ENCODE results near the gene OAS1.

OAS1 gene

DNA sequence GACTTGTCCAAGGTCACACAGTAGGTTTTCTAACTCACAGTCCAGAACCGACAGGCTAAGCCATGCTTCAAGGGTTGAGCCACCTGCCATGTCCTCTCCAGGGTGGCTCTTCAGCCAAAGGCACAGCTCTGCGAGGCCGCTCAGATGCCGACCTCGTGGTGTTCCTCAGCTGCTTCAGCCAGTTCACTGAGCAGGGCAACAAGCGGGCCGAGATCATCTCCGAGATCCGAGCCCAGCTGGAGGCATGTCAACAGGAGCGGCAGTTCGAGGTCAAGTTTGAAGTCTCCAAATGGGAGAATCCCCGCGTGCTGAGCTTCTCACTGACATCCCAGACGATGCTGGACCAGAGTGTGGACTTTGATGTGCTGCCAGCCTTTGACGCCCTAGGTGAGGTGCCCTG is 58.9 kb downstream of the OAS1 start:
- no peak for DNase-seq (ENCODE audit: low read depth in 2 of 2)

GRCh38 chr12:112967306-112967705 is 60.5 kb downstream of the OAS1 start:
- DNase-seq (ENCODE audit: low read depth in 2 of 2) = no peak

DNA sequence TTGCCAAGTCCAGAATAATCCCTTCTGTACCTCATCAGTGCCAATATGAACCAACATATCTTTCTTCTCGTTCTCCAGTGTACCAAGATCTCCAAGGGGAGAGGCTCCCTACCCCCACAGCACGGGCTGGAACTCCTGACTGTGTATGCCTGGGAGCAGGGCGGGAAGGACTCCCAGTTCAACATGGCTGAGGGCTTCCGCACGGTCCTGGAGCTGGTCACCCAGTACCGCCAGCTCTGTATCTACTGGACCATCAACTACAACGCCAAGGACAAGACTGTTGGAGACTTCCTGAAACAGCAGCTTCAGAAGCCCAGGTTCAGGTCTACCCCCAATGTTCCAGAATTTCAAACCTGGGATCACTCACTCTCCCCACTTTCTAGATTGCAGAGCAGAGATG is 61.1 kb downstream of the OAS1 start:
- no peak for DNase-seq (ENCODE audit: low read depth in 2 of 2)
